Kidney epithelial cell (primary cell): ENCODE measurements around the gene PIK3C2G. TPM values are rescaled to one million over a fixed set of nuclear protein-coding genes. Genes with fewer than 3 reads are reported as not detected.

Experiments used
- DNase-seq: peaks from one replicate; pipeline ENCODE4 v3.0.0-alpha.2; 2010; ENCODE audit warnings: low read depth
- H3K27me3 ChIP-seq: 2 replicates; pipeline ENCODE4 v1.6.0; 2011; ENCODE audit warnings: low read length; ENCODE audit not compliant: control insufficient read depth, insufficient read depth
- H3K36me3 ChIP-seq: 2 replicates; pipeline ENCODE4 v1.5.1; 2011; ENCODE audit warnings: low read length; ENCODE audit not compliant: control insufficient read depth, insufficient read depth
- H3K4me3 ChIP-seq: 2 replicates; pipeline ENCODE4 v1.5.1; 2011; ENCODE audit warnings: low read depth, mild to moderate bottlenecking, control low read depth, low read length
- CTCF ChIP-seq: IDR thresholded peaks from 2 replicates; pipeline ENCODE4 v1.5.1; 2011; ENCODE audit warnings: mild to moderate bottlenecking, moderate library complexity, low read length, control low read depth, inconsistent platforms; ENCODE audit not compliant: insufficient read depth, poor library complexity, severe bottlenecking
- total RNA-seq: library from RNA; depleted of rRNA; stranded (reverse); fragments of >200 nt; gene quantifications from 2 replicates; pipeline ENCODE4 v1.2.3, GENCODE V29; 2015

The PIK3C2G gene
- total RNA-seq, 1 donor from 2014 or later, result 0.13 TPM

- Histone ChIP-seq H3K4me3 (no peak overlapping the region), H3K27me3 (no peaks in the 10 kb centered on the region), H3K36me3 (no peaks in the 10 kb centered on the region)
- no peak for DNase-seq
- TF ChIP-seq CTCF, result no peak
Observed at GRCh38 chr12:18564306-18564705, 303.0 kb downstream of the PIK3C2G start.

GRCh38 chr12:18567787-18568186, 306.5 kb downstream of the PIK3C2G start:
- Histone ChIP-seq H3K27me3 (no peaks in the 10 kb centered on the region), H3K36me3 (no peaks in the 10 kb centered on the region), H3K4me3 (no peak overlapping the region)
- TF ChIP-seq CTCF, result no peak
- no peak for DNase-seq

- no peaks in the 10 kb centered on the region for H3K36me3 ChIP-seq
- H3K27me3 ChIP-seq, result no peaks in the 10 kb centered on the region
- no peak for DNase-seq
- TF ChIP-seq CTCF, result no peak
- no peak overlapping the region for H3K4me3 ChIP-seq
Observed at GRCh38 chr12:18570543-18570942, 309.2 kb downstream of the PIK3C2G start.

GRCh38 chr12:18576104-18576626, 314.8 kb downstream of the PIK3C2G start:
- no peak for DNase-seq
- TF ChIP-seq CTCF, result no peak
- H3K27me3 ChIP-seq, result no peaks in the 10 kb centered on the region

GRCh38 chr12:18576648-18577047, 315.3 kb downstream of the PIK3C2G start:
- TF ChIP-seq CTCF, result no peak
- no peak for DNase-seq
- no peaks in the 10 kb centered on the region for H3K27me3 ChIP-seq
- H3K4me3 ChIP-seq, result no peak overlapping the region
- no peaks in the 10 kb centered on the region for H3K36me3 ChIP-seq

More at GRCh38 chr12:18576104-18576626, 314.8 kb downstream of the PIK3C2G start:
- H3K4me3 ChIP-seq, result no peak overlapping the region
- H3K36me3 ChIP-seq, result no peaks in the 10 kb centered on the region

DNA sequence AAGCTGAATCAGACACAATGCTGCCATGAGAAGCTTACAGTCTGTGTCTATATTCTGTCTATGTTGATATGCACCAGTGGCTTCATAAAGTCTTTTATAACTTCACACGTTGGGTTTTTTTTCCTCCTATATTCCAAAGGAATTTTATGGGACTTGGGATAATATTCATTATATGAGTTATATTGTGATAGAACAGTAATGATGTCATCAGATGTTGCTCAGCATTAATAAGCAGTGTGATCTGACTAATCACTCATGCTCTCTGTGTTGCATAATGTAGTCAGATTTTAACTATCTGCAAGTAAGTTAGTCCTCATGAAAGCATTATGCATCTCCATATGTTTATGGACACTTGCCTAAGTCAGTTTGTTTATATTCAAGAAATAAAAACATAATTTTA, 316.9 kb downstream of the PIK3C2G start:
- DNase-seq, result no peak
- no peaks in the 10 kb centered on the region for H3K27me3 ChIP-seq
- no peak for TF ChIP-seq CTCF
- no peaks in the 10 kb centered on the region for H3K36me3 ChIP-seq
- H3K4me3 ChIP-seq, result no peak overlapping the region
